ENCODE results near the gene NUDT2. TPM values are rescaled to one million over a fixed set of nuclear protein-coding genes. Genes with fewer than 3 reads are reported as not detected.

The NUDT2 gene
- total and polyA plus RNA-seq, 10 of the 15 experiments (the other 5 are each of a cell fraction or from before 2014, with no cell fraction given): 24.5 to 55.1 (median 33.6) TPM

DNA sequence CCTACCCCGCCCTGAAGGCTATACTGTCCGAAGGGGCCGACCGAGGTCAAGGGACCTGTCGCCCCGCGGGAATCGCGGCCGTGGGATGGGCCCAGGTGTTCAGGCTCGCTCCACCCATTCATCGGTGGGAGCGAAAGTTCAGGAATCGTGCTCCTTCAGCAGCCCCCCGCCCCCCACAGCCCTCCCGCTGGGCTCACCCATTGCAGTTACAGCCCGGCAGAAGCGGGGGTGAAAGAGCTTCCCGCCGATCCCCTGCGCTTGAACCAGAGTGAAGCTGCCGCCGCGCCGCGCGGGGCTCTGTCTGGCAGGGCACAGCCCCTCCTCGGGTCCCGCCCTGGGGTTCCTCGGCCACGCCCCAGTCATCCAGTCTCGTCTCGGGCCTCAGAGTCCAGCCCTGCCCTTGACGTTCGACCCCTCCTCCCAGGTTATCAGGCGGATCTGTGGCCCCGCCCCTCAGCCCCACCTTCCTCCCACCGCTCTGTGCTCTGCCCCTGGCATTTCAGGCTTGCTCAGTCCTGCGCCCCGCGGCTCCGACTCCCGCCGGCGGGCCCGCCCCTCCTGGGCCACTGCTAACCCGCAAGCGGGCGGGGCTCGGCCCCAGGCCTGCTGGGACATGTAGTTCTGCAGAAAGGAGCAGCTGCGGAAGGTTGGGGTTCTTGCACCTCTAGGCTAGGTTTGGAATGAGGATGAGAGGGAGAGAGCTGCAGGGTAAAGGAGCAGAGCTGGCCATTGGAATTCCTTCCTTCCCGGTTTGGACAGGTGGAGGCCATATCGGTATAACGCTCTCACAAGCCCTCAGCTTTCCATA is 47.4 kb downstream of the NUDT2 start, which contains the start of gene MYORG (continued):
- TF ChIP-seq SMAD1 (IDR thresholded peaks at IDR 0.05; ENCODE audit: low read depth, partially characterized antibody) (no peak), HDGF (IDR thresholded peaks at IDR 0.05) (peak; percentile 93), SMARCA5 (IDR thresholded peaks at IDR 0.05) (no peak), IRF4 (IDR thresholded peaks at IDR 0.05; ENCODE audit: low read depth, low read length) (no peak), MYB (IDR thresholded peaks at IDR 0.05; ENCODE audit: borderline replicate concordance, low read depth, low read length) (no peak), MLLT1 (IDR thresholded peaks at IDR 0.05) (peak; percentile 70; the same call in 1 of the 2 replicates), NFYA (IDR thresholded peaks at IDR 0.05; ENCODE audit: borderline replicate concordance, low read depth, low read length) (no peak)

GRCh38 chr9:34377404-34377746 is 48.0 kb downstream of the NUDT2 start:
- intact Hi-C loops (cut with micrococcal nuclease; ENCODE audit: unreplicated experiment) (loop anchor here (5.0 kb wide), 1 partner anchor 125 kb away; no protein-coding TSS in a partner anchor), in situ Hi-C loops (cut with MboI) (no loop called here)
- SMC1A ChIA-PET (ENCODE audit: uncharacterized antibody, unreplicated experiment): interaction anchor here (0.9 to 8.7 kb wide), 4 partner anchors 29 to 257 kb away, joined by 3 to 73 read pairs (median 4); no protein-coding TSS in a partner anchor
- DNase-seq (ENCODE audit: low read depth, low spot score) (no peak), FAIRE-seq (peak; percentile 31), ATAC-seq (no peak)
- Histone ChIP-seq H3K9me3 (replicated peaks; ENCODE audit: control insufficient read depth, insufficient read depth, low read length) (no peaks in the 10 kb centered on the region), H3K27me3 (replicated peaks in 1 of 2; ENCODE audit: control insufficient read depth in 2 of 2, insufficient read depth in 2 of 2, low read length in 1 of 2) (peaks cover 5 to 12% of the 10 kb centered on the region in 2 experiments; a peak in 3 of 4 replicates), H3K9ac (ENCODE audit: control insufficient read depth, insufficient read depth, low read length) (no peak overlapping the region), H3K36me3 (ENCODE audit: control insufficient read depth in 2 of 2, insufficient read depth in 2 of 2, low read length in 1 of 2) (no peaks in the 10 kb centered on the region), H3K4me1 (ENCODE audit: control insufficient read depth, insufficient read depth, low read length) (peaks cover 21% of the 10 kb centered on the region), H2AFZ (ENCODE audit: control insufficient read depth, low read depth, low read length) (peak overlapping the region; percentile 92), H3K27ac (ENCODE audit: control insufficient read depth, insufficient read depth) (no peak overlapping the region), H3K4me2 (ENCODE audit: control insufficient read depth, insufficient read depth) (peak overlapping the region; percentile 99), H4K20me1 (ENCODE audit: control insufficient read depth, insufficient read depth) (no peaks in the 10 kb centered on the region), H3K79me2 (ENCODE audit: control insufficient read depth, insufficient read depth, low read length) (no peaks in the 10 kb centered on the region), H3K4me3 (peak overlapping the region; percentile 68)
- POLR2A ChIA-PET: interaction anchor here (0.6 to 1.6 kb wide), 2 partner anchors 46 to 81 kb away, joined by 3 read pairs; partner anchors contain the start of genes DNAI1 and FAM219A
- TF ChIP-seq GATAD2B (conservative IDR thresholded peaks at IDR 0.05; ENCODE audit: low read depth): 0 out of 2 replicates have a peak, but pooled peaks have one; percentile 1
- TF ChIP-seq NR2F1 (conservative IDR thresholded peaks at IDR 0.05): no peak
- RAD21 ChIA-PET (ENCODE audit: unreplicated experiment): interaction anchor here (1.8 kb wide), 1 partner anchor 44 kb away, joined by 7 read pairs; no protein-coding TSS in a partner anchor
- CTCF ChIA-PET: interaction anchor here (0.6 to 7.9 kb wide), 14 partner anchors 11 to 638 kb away, joined by 3 to 134 read pairs (median 4); no protein-coding TSS in a partner anchor
- WGBS (ENCODE audit: insufficient coverage, insufficient replicate concordance, low lambda C conversion rate, missing lambda C conversion rate): 6% methylated on average over 21 of the region's 21 CpGs
- no TSS peak for BruUV-seq (replicated peaks)
